GM12874 (cell line): ENCODE measurements around the gene NPAS3.

Source experiments
- TF ChIP-seq, protein P1 (sequence below): IDR thresholded peaks from 2 replicates; pipeline ENCODE4 v1.5.1; 2011; ENCODE audit warnings: low read depth, mild to moderate bottlenecking, control low read depth, low read length, moderate library complexity; ENCODE audit not compliant: insufficient read depth

Gene NPAS3

GRCh38 chr14:33042591-33042990, 103.9 kb downstream of the NPAS3 start:
- TF ChIP-seq, protein P1, sequence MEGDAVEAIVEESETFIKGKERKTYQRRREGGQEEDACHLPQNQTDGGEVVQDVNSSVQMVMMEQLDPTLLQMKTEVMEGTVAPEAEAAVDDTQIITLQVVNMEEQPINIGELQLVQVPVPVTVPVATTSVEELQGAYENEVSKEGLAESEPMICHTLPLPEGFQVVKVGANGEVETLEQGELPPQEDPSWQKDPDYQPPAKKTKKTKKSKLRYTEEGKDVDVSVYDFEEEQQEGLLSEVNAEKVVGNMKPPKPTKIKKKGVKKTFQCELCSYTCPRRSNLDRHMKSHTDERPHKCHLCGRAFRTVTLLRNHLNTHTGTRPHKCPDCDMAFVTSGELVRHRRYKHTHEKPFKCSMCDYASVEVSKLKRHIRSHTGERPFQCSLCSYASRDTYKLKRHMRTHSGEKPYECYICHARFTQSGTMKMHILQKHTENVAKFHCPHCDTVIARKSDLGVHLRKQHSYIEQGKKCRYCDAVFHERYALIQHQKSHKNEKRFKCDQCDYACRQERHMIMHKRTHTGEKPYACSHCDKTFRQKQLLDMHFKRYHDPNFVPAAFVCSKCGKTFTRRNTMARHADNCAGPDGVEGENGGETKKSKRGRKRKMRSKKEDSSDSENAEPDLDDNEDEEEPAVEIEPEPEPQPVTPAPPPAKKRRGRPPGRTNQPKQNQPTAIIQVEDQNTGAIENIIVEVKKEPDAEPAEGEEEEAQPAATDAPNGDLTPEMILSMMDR, result no peak

DNA sequence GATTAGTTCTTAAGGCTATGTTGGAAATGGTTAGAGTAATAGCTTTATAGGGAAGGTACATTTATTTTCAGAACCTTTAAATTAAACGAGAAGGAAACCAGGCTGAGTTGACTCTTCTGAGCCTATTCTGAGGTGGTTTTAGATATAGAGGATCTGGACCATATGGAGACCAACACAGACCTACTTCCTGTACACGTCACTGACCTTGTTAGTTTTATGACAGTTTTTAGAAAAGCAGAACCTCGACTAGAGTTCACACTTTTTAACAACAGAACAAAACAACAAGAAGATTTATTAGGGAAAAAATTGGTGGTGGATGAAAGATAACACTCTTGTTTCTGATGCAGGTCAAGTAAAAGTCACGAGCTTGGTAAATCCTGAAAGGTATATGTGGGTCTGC, 107.1 kb downstream of the NPAS3 start:
- TF ChIP-seq, protein P1, result no peak

DNA sequence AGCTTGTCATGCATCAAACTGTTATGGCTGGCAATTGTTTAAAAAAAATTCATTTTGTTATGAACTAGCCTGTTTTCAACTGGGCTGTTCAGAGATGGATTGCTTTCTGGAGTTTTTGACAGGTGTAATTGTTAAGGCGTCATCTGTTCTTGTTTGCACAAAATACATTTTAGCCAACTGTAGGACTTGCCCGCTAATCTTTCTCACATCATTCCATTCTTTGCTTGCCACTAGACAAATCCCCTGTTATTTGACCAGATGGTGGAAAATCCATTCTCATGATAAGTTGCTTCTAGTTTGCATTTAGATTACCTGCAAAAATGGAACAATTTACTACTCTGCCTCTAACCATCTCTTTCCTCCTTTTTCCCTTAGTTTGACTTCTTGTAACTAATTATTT, 114.3 kb downstream of the NPAS3 start:
- TF ChIP-seq, protein P1, result no peak

DNA sequence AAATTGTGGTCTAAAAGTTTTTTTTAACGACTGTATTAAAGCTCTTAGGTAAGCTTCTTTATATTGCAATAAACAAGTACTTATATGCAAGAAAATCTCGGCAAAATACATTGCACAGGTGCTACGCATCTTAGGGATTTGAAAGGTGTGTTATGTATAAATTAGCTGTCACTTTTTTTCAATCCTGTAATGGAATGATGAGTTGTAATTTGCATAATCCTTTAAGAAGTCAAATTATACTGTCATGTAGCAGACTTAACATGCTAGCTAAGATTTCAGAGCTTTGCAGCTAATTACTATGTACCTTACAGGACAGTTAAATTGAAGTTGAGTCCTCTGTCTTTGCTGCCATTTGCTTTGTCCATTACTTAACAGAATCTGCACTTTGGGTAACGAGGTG, 117.5 kb downstream of the NPAS3 start:
- TF ChIP-seq, protein P1, result no peak

GRCh38 chr14:33057585-33057984, 118.9 kb downstream of the NPAS3 start:
- TF ChIP-seq, protein P1, result no peak

DNA sequence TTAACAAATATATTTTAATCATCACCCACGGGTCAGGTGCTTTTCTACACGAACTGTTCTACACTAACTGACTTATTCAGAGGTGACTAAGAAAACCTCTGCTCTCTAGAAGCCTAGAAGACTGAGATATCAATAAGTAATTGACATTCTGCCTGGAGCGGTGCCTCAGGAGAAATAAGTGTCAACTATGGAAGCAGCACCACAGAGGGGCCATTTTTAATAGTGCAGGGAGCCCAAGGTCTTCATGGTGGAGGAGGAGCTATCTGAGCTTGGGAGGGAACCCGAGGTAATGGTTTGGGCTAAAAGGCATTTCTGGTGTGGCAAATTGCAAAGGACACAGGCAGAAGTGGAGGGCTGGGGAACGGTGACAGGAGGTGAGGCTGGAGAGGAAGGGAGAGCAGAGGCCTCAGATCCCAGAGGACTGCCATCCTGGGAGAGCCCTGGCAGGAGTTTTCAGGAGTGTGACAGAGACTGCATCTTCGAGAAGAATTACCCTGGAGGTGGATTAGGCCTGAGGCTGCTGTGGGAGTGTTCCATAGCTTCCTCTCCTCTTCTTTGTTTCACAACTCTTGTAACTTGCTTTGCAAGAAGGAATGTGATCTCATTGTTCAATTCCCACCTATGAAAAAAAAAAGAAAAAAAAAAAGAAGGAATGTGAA, 123.1 kb downstream of the NPAS3 start:
- TF ChIP-seq, protein P1, result no peak

GRCh38 chr14:33062476-33062875, 123.8 kb downstream of the NPAS3 start:
- TF ChIP-seq, protein P1, result no peak
